NCI-H2107 treated with DMSO at 0.1 percent for 48 hours (cell line): Measurements from ENCODE around the gene RSRC2.
"Not testable (repeated sequence)": the region's sequence is repeated elsewhere in the genome, so short reads cannot be mapped to it uniquely, and the experiment has no call there.

ENCODE experiments used
- DNase-seq: peaks from one replicate; lab custom pipeline; 2025; ENCODE audit not compliant: unreplicated experiment; lab: John Stamatoyannopoulos, UW

The RSRC2 gene

GRCh38 chr12:122487807-122488206 lies 38.9 kb downstream of the RSRC2 start:
- DNase-seq = not testable (repeated sequence)

GRCh38 chr12:122486805-122487426 lies 39.8 kb downstream of the RSRC2 start:
- DNase-seq = no peak

GRCh38 chr12:122486360-122486759 lies 40.4 kb downstream of the RSRC2 start:
- DNase-seq = peak; percentile 90

DNA sequence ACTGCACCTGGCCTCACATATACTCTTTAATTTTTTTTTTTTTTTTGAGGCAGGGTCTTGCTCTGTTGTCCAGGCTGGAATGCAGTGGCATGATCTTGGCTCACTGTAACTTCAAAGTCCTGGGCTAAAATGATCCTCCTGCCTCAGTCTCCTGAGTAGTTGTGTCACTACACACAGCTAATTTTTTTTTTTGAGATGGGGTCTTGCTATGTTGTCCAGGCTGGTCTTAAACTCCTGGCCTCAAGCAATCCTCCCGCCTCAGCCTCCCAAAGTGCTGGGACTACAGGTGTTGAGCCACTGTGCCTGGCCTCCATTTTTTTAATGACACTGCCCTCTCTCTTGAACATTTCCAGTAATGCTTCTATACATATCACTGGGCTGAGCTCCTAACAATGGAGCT lies 42.4 kb downstream of the RSRC2 start:
- DNase-seq = not testable (repeated sequence)

GRCh38 chr12:122483969-122484368 lies 42.8 kb downstream of the RSRC2 start:
- DNase-seq = no peak

DNA sequence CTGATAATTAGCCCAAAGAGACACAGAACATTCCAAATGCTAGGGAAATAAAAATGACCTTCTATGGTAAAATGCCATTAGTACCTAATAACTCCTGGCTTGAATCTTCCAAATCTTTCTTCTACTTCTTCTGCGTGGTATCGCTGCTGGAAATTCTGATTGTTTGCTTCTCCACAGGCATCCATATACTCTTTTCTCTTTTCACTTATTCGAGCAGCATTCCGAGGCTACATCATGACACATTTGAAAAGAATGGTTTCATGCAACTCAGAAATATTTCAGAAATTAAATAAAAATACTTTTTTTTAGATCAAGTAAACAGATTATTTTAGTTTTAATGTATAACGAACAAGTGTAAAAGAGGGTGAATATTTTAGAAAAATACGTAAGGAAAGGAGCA lies 44.9 kb downstream of the RSRC2 start:
- DNase-seq = no peak

GRCh38 chr12:122480753-122481152 lies 46.0 kb downstream of the RSRC2 start:
- no peak for DNase-seq

DNA sequence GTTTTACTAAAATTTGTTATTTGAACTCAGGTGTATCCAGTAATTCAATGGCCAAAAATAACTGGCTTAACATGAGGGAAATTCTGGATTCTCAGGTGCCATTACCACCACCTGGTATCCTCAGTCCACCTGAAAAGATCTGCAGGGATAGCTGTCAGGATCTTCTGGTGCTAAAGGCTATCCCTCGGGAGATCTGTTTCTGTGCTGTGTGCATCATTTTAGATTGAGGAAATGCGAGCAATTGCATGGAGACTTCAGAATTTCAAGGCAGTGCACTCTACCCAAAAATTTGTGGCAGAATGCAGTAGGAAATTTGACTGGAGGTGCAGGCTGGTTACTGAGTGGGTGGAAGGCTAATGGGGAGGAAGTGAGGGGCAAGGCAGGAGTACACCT lies 52.4 kb downstream of the RSRC2 start:
- DNase-seq = no peak

GRCh38 chr12:122473543-122474323 lies 53.0 kb downstream of the RSRC2 start:
- DNase-seq = no peak

DNA sequence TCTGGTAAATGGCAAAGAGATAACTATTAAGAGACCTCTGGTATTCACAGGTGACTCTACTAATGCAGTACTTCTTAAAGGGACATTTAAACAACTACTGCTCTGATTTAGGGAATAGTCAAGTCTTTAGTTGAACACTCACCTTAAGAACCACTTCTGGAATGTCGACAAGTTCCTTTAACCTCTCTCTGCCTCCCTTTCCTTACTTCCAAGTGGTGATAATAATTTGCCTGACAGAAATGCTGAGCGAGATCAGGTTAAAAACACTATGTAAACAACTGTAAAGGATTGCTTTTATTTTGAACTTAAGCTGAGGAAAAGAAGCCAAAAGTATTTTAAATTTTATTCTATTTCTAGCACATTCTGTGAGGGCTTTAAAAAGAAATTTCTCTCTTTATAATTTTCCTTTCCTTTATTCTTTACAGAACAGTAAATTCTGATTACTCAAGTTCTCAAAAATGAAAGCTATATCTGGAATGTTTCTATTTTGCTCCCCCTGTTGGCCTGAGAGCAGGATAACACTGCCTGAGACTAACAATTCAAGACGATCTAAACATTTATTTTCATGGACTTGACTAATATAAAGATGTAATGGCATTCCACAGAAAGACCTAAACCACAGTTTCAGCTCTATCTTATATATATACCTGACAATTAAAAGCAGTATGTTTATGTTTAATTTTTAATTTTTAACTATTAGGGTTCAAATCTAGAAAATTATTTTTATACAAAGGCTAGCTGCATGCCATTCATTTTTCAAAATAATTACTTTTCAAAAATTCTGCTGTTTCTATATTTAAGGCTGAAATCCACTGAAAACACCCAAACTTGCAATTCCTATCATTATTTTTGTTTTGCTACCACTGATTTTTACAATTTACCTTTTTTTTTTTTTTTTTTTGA lies 55.2 kb downstream of the RSRC2 start:
- peak; percentile 65 for DNase-seq

- not testable (repeated sequence) for DNase-seq
Observed at GRCh38 chr12:122470576-122470975, 56.2 kb downstream of the RSRC2 start.

- DNase-seq = not testable (repeated sequence)
Observed at GRCh38 chr12:122469856-122470255, 56.9 kb downstream of the RSRC2 start.

- no peak for DNase-seq
Observed at GRCh38 chr12:122467983-122468382, 58.8 kb downstream of the RSRC2 start.

GRCh38 chr12:122464317-122465042 lies 62.3 kb downstream of the RSRC2 start:
- DNase-seq = not testable (repeated sequence)

GRCh38 chr12:122460641-122461040 lies 66.1 kb downstream of the RSRC2 start:
- no peak for DNase-seq

DNA sequence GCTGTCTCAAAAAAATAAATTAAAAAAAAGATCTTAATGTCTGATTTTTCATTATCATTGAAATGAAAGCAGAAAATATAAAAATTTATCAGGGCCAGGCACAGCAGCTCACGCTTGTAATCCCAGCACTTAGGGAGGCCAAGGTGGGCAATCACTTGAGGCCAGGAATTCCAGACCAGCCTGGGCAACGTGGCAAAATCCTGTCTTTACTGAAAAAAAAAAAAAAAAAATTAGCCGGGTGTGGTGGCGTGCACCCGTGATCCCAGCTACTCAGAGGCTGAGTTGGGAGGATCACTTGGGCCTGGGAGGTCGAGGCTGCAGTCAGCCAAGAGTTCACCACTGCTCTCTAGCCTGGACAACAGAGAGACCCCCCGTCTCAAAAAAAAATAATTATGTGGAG lies 66.7 kb downstream of the RSRC2 start:
- DNase-seq = no peak

DNA sequence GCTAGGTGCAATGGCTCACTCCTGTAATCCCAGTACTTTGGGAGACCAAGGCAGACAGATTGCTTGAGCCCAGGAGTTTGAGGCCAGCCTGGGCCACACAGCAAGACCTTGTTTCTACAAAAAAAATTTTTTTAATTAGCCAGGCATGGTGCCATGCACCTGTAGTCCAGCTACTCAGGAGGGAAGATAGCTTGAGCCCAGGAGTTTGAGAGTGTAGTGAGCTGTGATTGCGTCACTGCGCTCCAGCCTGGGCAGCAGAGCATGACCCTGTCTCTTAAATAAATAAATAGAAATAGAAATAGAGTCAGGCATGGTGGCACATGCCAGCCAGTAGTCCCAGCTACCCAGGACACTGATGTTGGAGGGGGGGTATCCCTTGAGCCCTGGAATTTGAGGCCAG lies 67.5 kb downstream of the RSRC2 start:
- DNase-seq = no peak

DNA sequence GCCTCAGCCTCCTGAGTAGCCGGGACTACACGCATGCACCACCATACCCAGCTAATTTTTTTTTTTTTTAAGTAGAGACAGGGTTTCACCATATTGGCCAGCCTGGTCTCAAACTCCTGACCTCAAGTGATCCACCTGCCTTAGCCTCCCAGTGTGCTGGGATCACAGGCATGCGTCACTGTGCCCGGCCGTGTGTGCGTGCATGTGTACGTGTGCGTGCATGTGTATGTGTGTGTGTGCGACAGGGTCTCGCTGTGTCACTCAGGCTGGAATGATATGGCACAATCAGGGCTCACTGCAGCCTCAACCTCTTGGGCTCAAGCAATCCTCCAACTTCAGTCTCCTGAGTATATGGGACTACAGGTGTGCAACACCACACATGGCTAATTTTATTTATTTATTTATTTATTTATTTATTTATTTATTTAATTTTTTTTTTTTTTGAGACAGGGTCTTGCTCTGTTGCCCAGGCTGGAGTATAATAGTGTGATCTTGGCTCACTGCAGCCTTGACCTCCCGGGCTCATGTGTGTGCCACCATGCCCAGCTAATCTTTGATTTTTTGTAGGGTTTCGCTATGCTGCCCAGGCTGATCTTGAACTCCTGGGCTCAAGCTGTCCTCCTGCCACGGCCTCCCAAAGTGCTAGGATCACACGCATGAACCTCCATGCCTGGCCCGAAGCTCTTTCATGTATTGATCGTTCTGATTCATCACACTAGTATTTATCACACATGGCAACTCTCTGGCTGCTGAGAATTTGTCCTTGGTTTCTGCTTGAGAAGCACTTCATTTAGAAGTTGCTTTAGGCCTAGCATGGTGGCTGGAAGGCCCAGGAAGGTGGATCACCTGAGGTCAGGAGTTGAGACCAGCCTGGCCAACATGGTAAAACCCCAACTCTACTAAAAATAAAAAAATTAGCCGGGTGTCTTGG lies 68.4 kb downstream of the RSRC2 start:
- no peak for DNase-seq

GRCh38 chr12:122457627-122458026 lies 69.1 kb downstream of the RSRC2 start:
- no peak for DNase-seq

DNA sequence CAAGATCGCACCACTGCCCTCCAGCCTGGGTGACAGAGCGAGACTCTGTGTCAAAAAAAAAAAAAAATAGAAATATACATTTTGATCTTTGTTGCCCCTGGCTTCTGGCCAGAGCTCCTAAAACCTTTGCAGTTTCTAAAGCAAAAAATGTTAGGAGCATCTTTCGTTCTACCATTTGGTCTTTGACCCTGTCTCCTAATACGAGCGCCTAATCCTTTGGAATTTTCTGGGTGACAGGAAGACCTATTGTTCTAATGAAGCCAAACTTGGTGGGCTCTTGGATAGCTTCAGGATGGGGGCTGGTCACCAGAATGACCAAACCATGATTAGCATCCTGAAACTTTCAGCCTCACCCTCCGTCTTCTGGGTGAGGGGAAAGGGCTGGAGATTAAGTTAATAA lies 72.0 kb downstream of the RSRC2 start:
- no peak for DNase-seq
